WTC11 (cell line): ENCODE data around the gene PLCD4. TPM values are rescaled to one million over a fixed set of nuclear protein-coding genes. Genes with fewer than 3 reads are reported as not detected.

Experiments used
- ATAC-seq: fragments of 200-7000 bp; cut with Tn5 transposase; 2 replicates; pipeline ENCODE4 v1.10.0; 2021; ENCODE audit warnings: mild to moderate bottlenecking, moderate library complexity
- CTCF ChIA-PET: fragments of 300-600 bp; sonication (Branson Sonifier 250); formaldehyde crosslinking; loops from one replicate; lab custom pipeline; 2021; ENCODE audit warnings: antibody characterized with exemption; lab: Charles Lee
- POLR2A ChIA-PET: fragments of 350-600 bp; sonication (Branson Sonifier 250); formaldehyde crosslinking; loops from one replicate; lab custom pipeline; 2021; ENCODE audit warnings: antibody characterized with exemption; lab: Charles Lee
- DNase-seq: peaks from one replicate; pipeline ENCODE4 v3.0.0; 2021; ENCODE audit warnings: low spot score
- H3K27ac Mint-ChIP-seq: 2 replicates; pipeline ENCODE4 v1.8.0; 2021; ENCODE audit warnings: mixed read lengths
- H3K27me3 Mint-ChIP-seq: 2 replicates; pipeline ENCODE4 v1.8.0; 2021; ENCODE audit warnings: low read depth, mild to moderate bottlenecking, moderate library complexity, mixed read lengths
- H3K36me3 Mint-ChIP-seq: 2 replicates; pipeline ENCODE4 v1.8.0; 2021; ENCODE audit warnings: mixed read lengths
- H3K4me1 Mint-ChIP-seq: 2 replicates; pipeline ENCODE4 v1.8.0; 2022; ENCODE audit warnings: mixed read lengths
- H3K4me3 Mint-ChIP-seq: 2 replicates; pipeline ENCODE4 v1.8.0; 2021; ENCODE audit warnings: mild to moderate bottlenecking, moderate library complexity, mixed read lengths
- H3K9me3 Mint-ChIP-seq: 2 replicates; pipeline ENCODE4 v1.8.0; 2021; ENCODE audit warnings: mixed read lengths
- AFF4 ChIP-seq: sonication (generic); formaldehyde crosslinking; IDR thresholded peaks from 2 replicates; pipeline ENCODE4 v1.8.1; 2023; ENCODE audit warnings: mild to moderate bottlenecking, missing genetic modification reagents, borderline replicate concordance
- ATF3 ChIP-seq: sonication (generic); formaldehyde crosslinking; conservative IDR thresholded peaks from 2 replicates; pipeline ENCODE4 v1.8.1; 2022; ENCODE audit warnings: mild to moderate bottlenecking, missing genetic modification reagents
- E2F1 ChIP-seq: sonication (generic); formaldehyde crosslinking; IDR thresholded peaks from 2 replicates; pipeline ENCODE4 v1.8.0; 2022; ENCODE audit warnings: mild to moderate bottlenecking, missing genetic modification reagents
- FOXP1 ChIP-seq: sonication (generic); formaldehyde crosslinking; IDR thresholded peaks from 2 replicates; pipeline ENCODE4 v1.8.0; 2022; ENCODE audit warnings: missing genetic modification reagents, mild to moderate bottlenecking, moderate library complexity, borderline replicate concordance
- GRHL2 ChIP-seq: fragments of 250-450 bp; sonication (Bioruptor Pico); IDR thresholded peaks from 2 replicates; pipeline ENCODE4 v1.8.0; 2022; ENCODE audit warnings: mild to moderate bottlenecking, moderate library complexity; ENCODE audit not compliant: insufficient replicate concordance, severe bottlenecking
- JUN ChIP-seq: sonication (generic); formaldehyde crosslinking; IDR thresholded peaks from 2 replicates; pipeline ENCODE4 v1.8.0; 2023; ENCODE audit warnings: mild to moderate bottlenecking, missing genetic modification reagents
- KAT7 ChIP-seq: sonication (generic); formaldehyde crosslinking; IDR thresholded peaks from 2 replicates; pipeline ENCODE4 v1.8.1; 2023; ENCODE audit warnings: missing genetic modification reagents, mild to moderate bottlenecking, borderline replicate concordance
- MAX ChIP-seq: sonication (generic); formaldehyde crosslinking; IDR thresholded peaks from 2 replicates; pipeline ENCODE4 v1.8.0; 2022; ENCODE audit warnings: mild to moderate bottlenecking, missing genetic modification reagents
- MYBL2 ChIP-seq: sonication (generic); formaldehyde crosslinking; IDR thresholded peaks from 2 replicates; pipeline ENCODE4 v1.8.1; 2023; ENCODE audit warnings: mild to moderate bottlenecking, moderate library complexity, missing genetic modification reagents
- NR2C2 ChIP-seq: sonication (generic); formaldehyde crosslinking; IDR thresholded peaks from 2 replicates; pipeline ENCODE4 v1.8.0; 2022; ENCODE audit warnings: mild to moderate bottlenecking, missing genetic modification reagents
- OVOL2 ChIP-seq: fragments of 250-450 bp; sonication (Bioruptor Pico); IDR thresholded peaks from 2 replicates; pipeline ENCODE4 v1.9.0; 2021; ENCODE audit warnings: mild to moderate bottlenecking, borderline replicate concordance
- PREB ChIP-seq: sonication (generic); formaldehyde crosslinking; IDR thresholded peaks from 2 replicates; pipeline ENCODE4 v1.8.1; 2022; ENCODE audit warnings: mild to moderate bottlenecking, missing genetic modification reagents, moderate library complexity, borderline replicate concordance
- RELA ChIP-seq: sonication (generic); formaldehyde crosslinking; IDR thresholded peaks from 2 replicates; pipeline ENCODE4 v1.8.1; 2022; ENCODE audit warnings: missing genetic modification reagents, mild to moderate bottlenecking, borderline replicate concordance
- ZBTB43 ChIP-seq: sonication (generic); formaldehyde crosslinking; IDR thresholded peaks from 2 replicates; pipeline ENCODE4 v1.8.1; 2023; ENCODE audit warnings: mild to moderate bottlenecking, missing genetic modification reagents
- ZNF219 ChIP-seq: sonication (generic); formaldehyde crosslinking; IDR thresholded peaks from 2 replicates; pipeline ENCODE4 v1.8.0; 2023; ENCODE audit warnings: missing genetic modification reagents, mild to moderate bottlenecking, borderline replicate concordance
- ZNF396 ChIP-seq: fragments of 250-450 bp; sonication (Bioruptor Pico); IDR thresholded peaks from 2 replicates; pipeline ENCODE4 v1.8.0; 2021; ENCODE audit warnings: mild to moderate bottlenecking, moderate library complexity, borderline replicate concordance
- ZNF512 ChIP-seq: sonication (generic); formaldehyde crosslinking; IDR thresholded peaks from 2 replicates; pipeline ENCODE4 v1.8.1; 2022; ENCODE audit warnings: missing genetic modification reagents, borderline replicate concordance
- ZNF671 ChIP-seq: fragments of 250-450 bp; sonication (Bioruptor Pico); IDR thresholded peaks from 2 replicates; pipeline ENCODE4 v1.8.0; 2021; ENCODE audit warnings: mild to moderate bottlenecking
- ZSCAN18 ChIP-seq: fragments of 250-450 bp; sonication (Bioruptor Pico); IDR thresholded peaks from 2 replicates; pipeline ENCODE4 v2.1.2; 2022; ENCODE audit warnings: mild to moderate bottlenecking, moderate library complexity
- total RNA-seq: library from RNA; stranded (reverse); gene quantifications from 3 replicates; pipeline ENCODE4 v1.2.3, GENCODE V29; 2021

PLCD4 gene
- total RNA-seq, 1 experiment from 2014 or later, result 0.28 TPM

GRCh38 chr2:218568190-218569037 lies 39.3 kb upstream of the PLCD4 start, which contains the start of the genes CNOT9 and USP37 (continued):
- TF ChIP-seq MAX (CRISPR knock-in tag) (peak; percentile 100), ZSCAN18 (CRISPR knock-in tag) (no peak)

GRCh38 chr2:218569038-218569431 lies 38.7 kb upstream of the PLCD4 start:
- H3K27ac Mint-ChIP-seq, result peak overlapping the region; percentile 97
- no peaks in the 10 kb centered on the region for H3K27me3 Mint-ChIP-seq
- peaks cover 33% of the 10 kb centered on the region for H3K4me1 Mint-ChIP-seq
- H3K9me3 Mint-ChIP-seq, result no peaks in the 10 kb centered on the region
- H3K4me3 Mint-ChIP-seq, result peak overlapping the region; percentile 86
- TF ChIP-seq E2F1 (CRISPR knock-in tag) (no peak), KAT7 (CRISPR knock-in tag) (peak; percentile 78; the same call in 1 of the 2 replicates), ZBTB43 (CRISPR knock-in tag) (peak; percentile 24; the same call in 1 of the 2 replicates), ZNF396 (CRISPR knock-in tag) (no peak), RELA (no peak), ZNF671 (CRISPR knock-in tag) (no peak), AFF4 (no peak), ATF3 (CRISPR knock-in tag) (no peak), MYBL2 (CRISPR knock-in tag) (0 out of 2 replicates have a peak, but pooled peaks have one; percentile 13), OVOL2 (no peak), PREB (CRISPR knock-in tag) (no peak), JUN (CRISPR knock-in tag) (peak; percentile 9; the same call in 1 of the 2 replicates), NR2C2 (CRISPR knock-in tag) (no peak), GRHL2 (CRISPR knock-in tag) (no peak), ZNF219 (CRISPR knock-in tag) (0 out of 2 replicates have a peak, but pooled peaks have one; percentile 3), FOXP1 (CRISPR knock-in tag) (0 out of 2 replicates have a peak, but pooled peaks have one; percentile 40), ZNF512 (CRISPR knock-in tag) (0 out of 2 replicates have a peak, but pooled peaks have one; percentile 32)
- TF ChIP-seq, all 79 proteins: peak for 7
- ChIA-PET POLR2A (no interaction called here), CTCF (no interaction called here)
- ATAC-seq (peak; percentile 5), DNase-seq (peak; percentile 65)
- peaks cover 10% of the 10 kb centered on the region for H3K36me3 Mint-ChIP-seq
